Transverse colon (tissue), 4 donors: ENCODE measurements around the gene INO80.

Experiments
- EP300 ChIP-seq: sonication (generic); formaldehyde crosslinking; IDR thresholded peaks from one replicate; pipeline ENCODE4 v1.6.1; 2017; ENCODE audit warnings: antibody characterized with exemption, low read depth
- POLR2A ChIP-seq: fragments of 450-650 bp; IDR thresholded peaks from one replicate; pipeline ENCODE4 v1.6.1; 2016; ENCODE audit warnings: antibody characterized with exemption, mild to moderate bottlenecking, moderate library complexity
- POLR2AphosphoS5 ChIP-seq, 3 donors: sonication (generic); formaldehyde crosslinking; IDR thresholded peaks; one replicate each; pipeline ENCODE4 v1.6.1; 2016; ENCODE audit warnings: antibody characterized with exemption in 3 of 3
- TF ChIP-seq, protein P1 (sequence below), 5 experiments: fragments of 200-600 bp in 3 of 5; fragments of 450-650 bp in 2 of 5; sonication (generic) in 3 of 5; IDR thresholded peaks; 1 replicate in 2 of 5; 2 replicates in 3 of 5; pipeline ENCODE4 v1.5.1; 2016 to 2017; ENCODE audit warnings: antibody characterized with exemption in 5 of 5, inconsistent platforms in 3 of 5, mild to moderate bottlenecking in 2 of 5, moderate library complexity in 1 of 5

DNA sequence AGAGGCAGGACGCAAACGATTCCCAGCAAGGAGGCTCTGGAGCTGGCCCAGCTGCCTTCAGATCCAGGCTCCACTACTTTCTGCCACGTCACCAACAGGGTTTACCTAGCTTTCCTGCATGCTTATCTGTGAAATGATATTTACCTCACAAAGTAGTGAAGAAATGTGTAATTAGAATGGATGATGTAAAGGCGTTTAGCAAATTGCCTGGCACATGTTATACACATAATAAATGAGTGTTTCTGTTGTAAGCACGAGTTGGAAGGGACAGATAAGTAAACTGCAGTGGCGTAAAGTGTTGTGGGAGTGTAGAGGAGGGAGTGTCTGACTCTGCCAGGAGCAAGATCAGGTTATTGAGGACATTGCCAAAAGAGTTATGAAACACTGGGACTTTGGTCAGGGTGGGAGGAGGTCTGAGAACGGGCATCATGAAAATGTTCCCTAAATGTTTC is 166.3 kb downstream of the INO80 start:
- TF ChIP-seq EP300 = no peak
- TF ChIP-seq, protein P1, sequence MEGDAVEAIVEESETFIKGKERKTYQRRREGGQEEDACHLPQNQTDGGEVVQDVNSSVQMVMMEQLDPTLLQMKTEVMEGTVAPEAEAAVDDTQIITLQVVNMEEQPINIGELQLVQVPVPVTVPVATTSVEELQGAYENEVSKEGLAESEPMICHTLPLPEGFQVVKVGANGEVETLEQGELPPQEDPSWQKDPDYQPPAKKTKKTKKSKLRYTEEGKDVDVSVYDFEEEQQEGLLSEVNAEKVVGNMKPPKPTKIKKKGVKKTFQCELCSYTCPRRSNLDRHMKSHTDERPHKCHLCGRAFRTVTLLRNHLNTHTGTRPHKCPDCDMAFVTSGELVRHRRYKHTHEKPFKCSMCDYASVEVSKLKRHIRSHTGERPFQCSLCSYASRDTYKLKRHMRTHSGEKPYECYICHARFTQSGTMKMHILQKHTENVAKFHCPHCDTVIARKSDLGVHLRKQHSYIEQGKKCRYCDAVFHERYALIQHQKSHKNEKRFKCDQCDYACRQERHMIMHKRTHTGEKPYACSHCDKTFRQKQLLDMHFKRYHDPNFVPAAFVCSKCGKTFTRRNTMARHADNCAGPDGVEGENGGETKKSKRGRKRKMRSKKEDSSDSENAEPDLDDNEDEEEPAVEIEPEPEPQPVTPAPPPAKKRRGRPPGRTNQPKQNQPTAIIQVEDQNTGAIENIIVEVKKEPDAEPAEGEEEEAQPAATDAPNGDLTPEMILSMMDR (IDR thresholded peaks at IDR 0.05) = no peak
- TF ChIP-seq POLR2A = no peak
- peak in 1 of 3 donors; percentile 50 for TF ChIP-seq POLR2AphosphoS5 (IDR thresholded peaks at IDR 0.05)
